Endothelial cell (in vitro differentiated cells): ENCODE results near the gene CINP. TPM values are rescaled to one million over a fixed set of nuclear protein-coding genes. Genes with fewer than 3 reads are reported as not detected.

Experiments used
- DNase-seq: peaks from one replicate; pipeline ENCODE4 v3.0.0; 2021; ENCODE audit warnings: low spot score
- H3K27ac Mint-ChIP-seq: one replicate; pipeline ENCODE4 v1.8.0; 2021; ENCODE audit warnings: mixed read lengths, inconsistent platforms; ENCODE audit not compliant: unreplicated experiment
- H3K27me3 Mint-ChIP-seq: one replicate; pipeline ENCODE4 v1.8.0; 2021; ENCODE audit warnings: mild to moderate bottlenecking, moderate library complexity, mixed read lengths, inconsistent platforms; ENCODE audit not compliant: unreplicated experiment
- H3K36me3 Mint-ChIP-seq: one replicate; pipeline ENCODE4 v1.8.0; 2021; ENCODE audit warnings: mild to moderate bottlenecking, low read depth, mixed read lengths, inconsistent platforms; ENCODE audit not compliant: unreplicated experiment
- H3K4me1 Mint-ChIP-seq: one replicate; pipeline ENCODE4 v1.8.0; 2021; ENCODE audit warnings: mild to moderate bottlenecking, mixed read lengths, inconsistent platforms; ENCODE audit not compliant: unreplicated experiment
- H3K4me3 Mint-ChIP-seq: one replicate; pipeline ENCODE4 v1.8.0; 2021; ENCODE audit warnings: mild to moderate bottlenecking, mixed read lengths, inconsistent platforms; ENCODE audit not compliant: unreplicated experiment
- H3K9me3 Mint-ChIP-seq: one replicate; pipeline ENCODE4 v1.8.0; 2021; ENCODE audit warnings: mixed read lengths, inconsistent platforms; ENCODE audit not compliant: unreplicated experiment
- long read RNA-seq: library from polyadenylated mRNA; unstranded; transcript quantifications from one replicate; pipeline ENCODE4 v2.0.0, GENCODE V29; 2020; ENCODE audit not compliant: unreplicated experiment
- total RNA-seq: library from RNA; stranded (reverse); fragmentation: NEBNext Ultra II Directional; extraction: Animal tissue kit (Norgen Biotek cat#: 25700); gene quantifications from one replicate; pipeline ENCODE4 v1.2.1, GENCODE V29; 2021; ENCODE audit not compliant: unreplicated experiment
- TF ChIP-seq, protein P1 (sequence below): fragments of 200-600 bp; sonication (generic); IDR thresholded peaks from one replicate; pipeline ENCODE4 v1.5.0; 2021; ENCODE audit warnings: antibody characterized with exemption; ENCODE audit not compliant: unreplicated experiment

The CINP gene
- 26.1 TPM for total RNA-seq
- long read RNA-seq, full-length matches to known transcripts: 14 of 15 reads
- long read RNA-seq, partial matches to known transcripts: 1 of 15 reads
- long read RNA-seq, other reads (novel, unspliced or antisense): 0 of 15 reads

DNA sequence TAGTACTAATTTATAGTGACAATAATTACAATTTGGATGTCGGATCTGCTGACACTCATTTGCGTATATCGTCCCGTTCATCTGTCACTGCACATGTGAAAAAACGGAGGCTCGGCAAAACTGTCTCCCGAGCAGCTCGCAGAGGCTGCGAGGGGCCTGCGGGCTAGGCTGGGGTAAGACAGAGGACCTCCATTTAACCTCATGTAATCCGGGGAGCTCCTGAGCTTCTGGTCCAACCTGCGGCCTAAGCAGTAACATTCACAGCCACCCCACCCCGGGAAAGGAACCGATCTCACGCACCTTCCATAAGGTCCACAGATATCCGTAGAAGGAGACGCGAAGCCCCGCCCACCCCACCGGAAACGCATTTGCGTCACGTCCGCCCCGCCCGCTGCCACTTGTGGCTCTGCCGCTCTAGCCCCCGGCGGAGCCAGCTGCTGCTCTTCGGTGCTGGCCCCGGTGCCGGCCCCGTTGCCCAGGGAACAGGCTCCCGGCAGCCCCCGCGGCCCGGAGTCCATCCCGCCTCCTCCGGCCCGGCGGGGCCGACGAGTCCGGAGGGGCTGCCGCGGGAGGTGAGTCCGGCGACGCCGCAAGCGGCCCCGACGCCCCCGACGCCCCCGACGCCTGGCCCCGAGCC lies at the start of gene CINP, which contains the start of gene TECPR2:
CINP (minus strand) TSS at position 346 of the 637 bp plus-strand sequence; CDS start at position 307, 39 bp downstream.
TECPR2 (plus strand) TSS at position 397 of the 637 bp plus-strand sequence. CDS start 13,781 bp downstream, outside the sequence.
- peaks cover 13% of the 10 kb centered on the region for H3K36me3 Mint-ChIP-seq
- H3K4me1 Mint-ChIP-seq: peaks cover 16% of the 10 kb centered on the region
- peak; percentile 94 for DNase-seq
- TF ChIP-seq, protein P1, sequence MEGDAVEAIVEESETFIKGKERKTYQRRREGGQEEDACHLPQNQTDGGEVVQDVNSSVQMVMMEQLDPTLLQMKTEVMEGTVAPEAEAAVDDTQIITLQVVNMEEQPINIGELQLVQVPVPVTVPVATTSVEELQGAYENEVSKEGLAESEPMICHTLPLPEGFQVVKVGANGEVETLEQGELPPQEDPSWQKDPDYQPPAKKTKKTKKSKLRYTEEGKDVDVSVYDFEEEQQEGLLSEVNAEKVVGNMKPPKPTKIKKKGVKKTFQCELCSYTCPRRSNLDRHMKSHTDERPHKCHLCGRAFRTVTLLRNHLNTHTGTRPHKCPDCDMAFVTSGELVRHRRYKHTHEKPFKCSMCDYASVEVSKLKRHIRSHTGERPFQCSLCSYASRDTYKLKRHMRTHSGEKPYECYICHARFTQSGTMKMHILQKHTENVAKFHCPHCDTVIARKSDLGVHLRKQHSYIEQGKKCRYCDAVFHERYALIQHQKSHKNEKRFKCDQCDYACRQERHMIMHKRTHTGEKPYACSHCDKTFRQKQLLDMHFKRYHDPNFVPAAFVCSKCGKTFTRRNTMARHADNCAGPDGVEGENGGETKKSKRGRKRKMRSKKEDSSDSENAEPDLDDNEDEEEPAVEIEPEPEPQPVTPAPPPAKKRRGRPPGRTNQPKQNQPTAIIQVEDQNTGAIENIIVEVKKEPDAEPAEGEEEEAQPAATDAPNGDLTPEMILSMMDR: no peak
- H3K9me3 Mint-ChIP-seq: no peaks in the 10 kb centered on the region
- H3K4me3 Mint-ChIP-seq: peak within 1 kb of the TSS; percentile 95
- H3K27ac Mint-ChIP-seq: peak within 1 kb of the TSS; percentile 88
- H3K27me3 Mint-ChIP-seq: peaks cover 3% of the 10 kb centered on the region

GRCh38 chr14:102408724-102409123 lies 46.0 kb upstream of the CINP start:
- Mint-ChIP-seq H3K4me1 (peaks cover 2% of the 10 kb centered on the region), H3K27me3 (no peaks in the 10 kb centered on the region), H3K4me3 (no peak overlapping the region), H3K36me3 (peaks cover 23% of the 10 kb centered on the region), H3K27ac (no peak overlapping the region), H3K9me3 (no peaks in the 10 kb centered on the region)
- TF ChIP-seq, protein P1: no peak
- no peak for DNase-seq

DNA sequence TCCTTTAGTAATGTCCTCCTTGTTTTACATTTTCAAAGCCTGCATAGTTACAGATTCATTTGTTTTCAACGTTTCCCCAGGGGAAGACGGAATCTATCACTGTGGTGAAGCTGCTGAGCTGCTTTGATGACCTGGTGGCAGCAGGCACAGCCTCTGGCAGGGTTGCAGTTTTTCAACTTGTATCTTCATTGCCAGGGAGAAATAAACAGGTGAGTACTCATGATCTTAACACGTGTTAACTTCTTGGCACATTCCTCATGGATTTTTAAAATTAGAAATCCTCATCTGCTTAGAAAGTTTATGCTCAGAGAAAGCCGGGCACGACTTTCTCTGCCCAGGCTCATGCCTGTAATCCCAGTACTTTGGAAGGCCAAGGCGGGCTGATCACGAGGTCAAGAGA lies 44.6 kb upstream of the CINP start:
- H3K27me3 Mint-ChIP-seq: no peaks in the 10 kb centered on the region
- H3K36me3 Mint-ChIP-seq: peaks cover 36% of the 10 kb centered on the region
- no peak overlapping the region for H3K27ac Mint-ChIP-seq
- TF ChIP-seq, protein P1: no peak
- DNase-seq: no peak
- peaks cover 2% of the 10 kb centered on the region for H3K4me1 Mint-ChIP-seq
- peak overlapping the region; percentile 52 for H3K4me3 Mint-ChIP-seq
- peaks cover 5% of the 10 kb centered on the region for H3K9me3 Mint-ChIP-seq

DNA sequence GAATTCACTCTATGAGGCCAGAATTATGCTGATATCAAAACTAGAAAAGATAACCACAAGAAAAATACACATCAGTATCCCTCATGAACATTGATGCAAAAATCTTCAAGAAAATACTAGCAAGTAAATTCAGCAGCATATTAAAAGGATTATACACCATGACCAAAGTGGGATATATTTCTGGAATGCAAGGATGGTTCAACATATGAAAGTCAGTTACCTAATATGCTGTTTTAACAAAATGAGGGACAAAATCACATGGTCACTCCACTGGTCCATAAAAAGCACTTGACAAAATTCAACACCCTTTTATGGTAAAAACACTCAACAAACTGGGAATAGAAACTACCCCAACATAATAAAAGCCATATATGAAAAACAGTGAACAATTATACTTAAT lies 40.3 kb upstream of the CINP start:
- H3K4me1 Mint-ChIP-seq: peaks cover 2% of the 10 kb centered on the region
- TF ChIP-seq, protein P1: no peak
- H3K4me3 Mint-ChIP-seq: peak overlapping the region; percentile 13
- no peak overlapping the region for H3K27ac Mint-ChIP-seq
- H3K9me3 Mint-ChIP-seq: peaks cover 5% of the 10 kb centered on the region
- H3K27me3 Mint-ChIP-seq: no peaks in the 10 kb centered on the region
- H3K36me3 Mint-ChIP-seq: peaks cover 50% of the 10 kb centered on the region
- DNase-seq: no peak

GRCh38 chr14:102396521-102396920 lies 33.8 kb upstream of the CINP start:
- H3K27ac Mint-ChIP-seq: no peak overlapping the region
- H3K4me3 Mint-ChIP-seq: no peak overlapping the region
- H3K9me3 Mint-ChIP-seq: peaks cover 5% of the 10 kb centered on the region
- peaks cover 7% of the 10 kb centered on the region for H3K4me1 Mint-ChIP-seq
- H3K36me3 Mint-ChIP-seq: peaks cover 34% of the 10 kb centered on the region
- no peak for DNase-seq
- H3K27me3 Mint-ChIP-seq: peaks cover 1% of the 10 kb centered on the region
- TF ChIP-seq, protein P1: no peak
